GM12874 (cell line): ENCODE data around the gene SORCS1.

Experiments
- TF ChIP-seq, protein P1 (sequence below): IDR thresholded peaks from 2 replicates; pipeline ENCODE4 v1.5.1; 2011; ENCODE audit warnings: low read depth, mild to moderate bottlenecking, control low read depth, low read length, moderate library complexity; ENCODE audit not compliant: insufficient read depth

The SORCS1 gene

DNA sequence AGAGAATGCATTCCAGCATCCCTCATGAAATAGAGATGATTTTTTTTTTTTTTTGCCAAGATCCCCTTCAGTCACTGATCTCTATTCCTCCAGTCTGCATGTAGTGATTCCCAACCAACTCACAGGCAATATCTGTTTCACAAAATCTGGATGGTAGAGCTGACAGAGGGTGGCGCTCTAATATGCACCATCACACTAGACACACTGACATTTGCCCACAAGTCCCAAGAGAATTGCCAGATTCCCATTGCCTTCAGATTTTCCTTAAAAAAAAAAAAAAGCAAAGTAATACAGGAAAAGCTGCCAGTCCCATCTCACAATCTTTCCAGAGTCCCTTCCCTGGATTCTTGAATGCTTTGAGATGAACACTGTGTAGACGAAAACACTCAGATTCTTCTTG is 301.0 kb downstream of the SORCS1 start:
- TF ChIP-seq, protein P1, sequence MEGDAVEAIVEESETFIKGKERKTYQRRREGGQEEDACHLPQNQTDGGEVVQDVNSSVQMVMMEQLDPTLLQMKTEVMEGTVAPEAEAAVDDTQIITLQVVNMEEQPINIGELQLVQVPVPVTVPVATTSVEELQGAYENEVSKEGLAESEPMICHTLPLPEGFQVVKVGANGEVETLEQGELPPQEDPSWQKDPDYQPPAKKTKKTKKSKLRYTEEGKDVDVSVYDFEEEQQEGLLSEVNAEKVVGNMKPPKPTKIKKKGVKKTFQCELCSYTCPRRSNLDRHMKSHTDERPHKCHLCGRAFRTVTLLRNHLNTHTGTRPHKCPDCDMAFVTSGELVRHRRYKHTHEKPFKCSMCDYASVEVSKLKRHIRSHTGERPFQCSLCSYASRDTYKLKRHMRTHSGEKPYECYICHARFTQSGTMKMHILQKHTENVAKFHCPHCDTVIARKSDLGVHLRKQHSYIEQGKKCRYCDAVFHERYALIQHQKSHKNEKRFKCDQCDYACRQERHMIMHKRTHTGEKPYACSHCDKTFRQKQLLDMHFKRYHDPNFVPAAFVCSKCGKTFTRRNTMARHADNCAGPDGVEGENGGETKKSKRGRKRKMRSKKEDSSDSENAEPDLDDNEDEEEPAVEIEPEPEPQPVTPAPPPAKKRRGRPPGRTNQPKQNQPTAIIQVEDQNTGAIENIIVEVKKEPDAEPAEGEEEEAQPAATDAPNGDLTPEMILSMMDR, result peak; percentile 18; the same call in 1 of the 2 replicates

DNA sequence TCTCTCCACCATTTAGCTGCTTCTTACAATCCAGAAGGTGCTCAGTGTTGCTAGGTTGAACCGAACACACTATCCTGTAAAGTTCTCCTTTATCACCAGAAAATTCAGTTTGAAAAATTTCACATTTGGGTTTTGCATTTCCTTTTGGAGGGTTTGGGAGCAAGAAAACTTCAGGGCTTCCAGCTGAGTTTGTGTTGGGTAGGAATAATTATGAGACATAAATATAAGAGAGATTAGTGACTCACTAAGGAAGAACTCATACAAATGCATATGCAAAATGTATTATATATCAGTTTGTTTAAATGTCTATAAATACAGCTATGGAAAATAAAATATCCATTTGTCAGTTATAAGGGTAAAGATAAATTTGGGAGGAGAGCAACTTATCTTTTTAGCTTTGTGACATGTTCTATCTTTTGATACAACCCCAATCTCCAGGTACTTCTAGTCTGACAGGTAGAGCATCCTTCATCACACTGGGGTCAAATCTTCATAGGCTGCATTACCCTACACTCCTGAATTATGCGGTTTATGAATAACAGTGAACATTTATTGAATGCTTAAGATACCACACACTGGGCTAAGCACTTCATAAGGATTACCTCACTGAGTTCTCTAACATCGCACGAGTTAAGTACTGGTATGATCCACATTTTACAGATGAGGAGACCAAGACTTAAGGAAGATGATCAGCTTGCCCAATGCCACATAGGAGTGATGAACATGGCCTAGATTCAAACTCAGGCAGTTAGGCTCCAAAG is 304.4 kb downstream of the SORCS1 start:
- TF ChIP-seq, protein P1, result no peak

DNA sequence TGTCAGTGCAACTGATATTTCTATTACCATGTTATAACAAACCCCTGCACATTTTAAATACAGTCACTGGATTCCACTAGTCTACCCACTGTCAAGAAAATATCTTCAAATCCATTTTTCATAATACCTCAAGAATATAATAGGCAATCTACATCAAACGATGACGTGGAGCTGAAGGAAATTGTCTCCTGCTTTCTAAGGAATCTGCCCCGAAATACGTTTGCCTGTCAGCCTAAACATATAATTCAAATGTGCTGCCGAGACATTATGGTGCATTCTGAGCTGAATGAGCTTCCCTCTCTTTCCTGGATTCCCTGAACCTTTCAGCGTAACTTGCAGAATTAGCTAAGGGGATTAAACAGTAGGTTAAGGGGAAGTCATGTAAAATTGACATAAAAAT is 306.8 kb downstream of the SORCS1 start:
- TF ChIP-seq, protein P1, result no peak

DNA sequence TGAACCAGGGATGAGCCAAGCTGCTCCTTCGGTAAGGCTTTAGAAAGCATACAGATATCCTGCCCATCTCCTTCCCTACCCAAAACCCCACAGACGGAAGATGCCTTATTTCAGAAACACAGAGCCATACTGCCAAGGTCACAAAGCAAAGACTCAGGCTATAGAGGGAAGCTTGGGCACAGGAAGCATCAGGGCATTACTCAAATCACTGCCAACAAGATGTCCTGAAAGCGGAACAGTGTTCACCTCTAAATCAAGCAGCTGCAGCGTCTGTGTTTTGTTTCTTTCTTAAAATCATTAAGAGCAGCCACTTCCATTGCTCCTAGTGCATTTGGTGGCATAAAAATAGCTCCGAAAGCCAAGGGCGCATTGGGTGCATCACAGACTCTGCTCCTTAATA is 307.3 kb downstream of the SORCS1 start:
- TF ChIP-seq, protein P1, result no peak

DNA sequence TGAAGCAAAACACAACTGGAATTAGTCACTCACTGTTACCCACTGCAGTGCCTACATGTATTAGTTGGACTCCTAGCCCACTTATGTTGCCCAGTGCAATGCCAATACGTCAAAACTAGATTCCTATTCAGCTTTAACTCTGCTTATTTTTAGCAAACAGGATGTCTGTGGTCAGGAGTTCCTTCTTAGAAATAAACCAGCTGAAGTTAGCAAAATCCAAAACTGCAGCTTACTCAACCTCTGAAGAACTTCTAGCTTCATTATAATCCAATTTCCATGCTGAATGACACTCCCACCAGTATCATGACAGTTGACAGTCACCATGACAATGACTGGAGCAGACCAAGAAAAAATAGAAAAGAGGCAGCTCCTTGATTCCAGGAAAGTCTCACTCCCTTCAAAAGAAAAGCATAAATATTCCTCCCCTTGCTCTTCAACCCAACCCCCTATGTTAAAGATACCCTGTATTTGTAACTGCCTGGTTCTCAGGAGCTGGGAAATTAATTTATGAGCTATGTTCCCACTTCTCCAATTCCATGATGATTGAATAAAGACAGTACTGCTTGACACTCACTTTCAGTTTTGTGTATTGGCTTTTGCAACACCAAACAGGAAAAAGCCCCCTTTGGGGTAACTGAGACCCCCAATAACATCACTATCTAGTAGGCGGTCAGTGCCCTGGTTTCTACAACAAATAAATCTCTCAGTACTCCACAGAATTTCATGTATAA is 327.4 kb downstream of the SORCS1 start:
- TF ChIP-seq, protein P1, result no peak

DNA sequence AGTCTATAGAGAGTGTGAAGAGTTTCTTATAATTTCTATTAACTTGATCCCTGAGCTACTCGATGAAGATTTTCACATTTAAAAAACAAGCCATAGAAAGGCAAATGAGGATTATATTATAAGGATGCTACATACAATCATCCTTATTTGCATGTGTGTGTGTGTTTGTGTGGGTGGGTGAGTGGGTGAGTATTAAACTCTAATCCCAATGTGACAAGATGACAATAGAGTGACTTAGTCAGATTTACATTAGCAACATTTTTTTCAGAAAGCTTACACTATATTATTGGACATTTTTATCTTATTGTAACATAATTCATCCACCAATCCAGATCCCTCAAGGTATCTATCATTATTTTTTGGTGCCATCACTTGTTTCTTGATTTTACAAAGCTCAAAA is 331.7 kb downstream of the SORCS1 start:
- TF ChIP-seq, protein P1, result no peak

DNA sequence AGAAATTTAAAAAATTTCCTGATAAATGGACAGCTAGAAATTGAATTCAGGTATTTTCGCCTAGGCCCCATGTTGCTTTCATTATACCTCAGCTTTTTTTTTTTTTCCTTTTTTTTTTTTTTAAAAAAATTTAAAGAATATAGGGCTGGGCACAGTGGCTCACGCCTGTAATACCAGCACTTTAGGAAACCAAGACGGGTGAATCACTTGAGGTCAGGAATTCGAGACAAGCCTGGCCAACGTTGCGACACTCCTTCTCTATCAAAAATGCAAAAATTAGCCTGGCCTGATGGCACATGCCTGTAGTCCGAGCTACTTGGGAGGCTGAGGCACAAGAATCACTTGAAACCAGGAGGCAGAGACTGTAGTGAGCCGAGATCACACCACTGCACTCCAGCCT is 334.0 kb downstream of the SORCS1 start:
- TF ChIP-seq, protein P1, result no peak
